ENCODE results near the gene POU6F2. TPM values are rescaled to one million over a fixed set of nuclear protein-coding genes. Genes with fewer than 3 reads are reported as not detected.

The POU6F2 gene
- total RNA-seq, 1 experiment from 2014 or later: 0.27 TPM

DNA sequence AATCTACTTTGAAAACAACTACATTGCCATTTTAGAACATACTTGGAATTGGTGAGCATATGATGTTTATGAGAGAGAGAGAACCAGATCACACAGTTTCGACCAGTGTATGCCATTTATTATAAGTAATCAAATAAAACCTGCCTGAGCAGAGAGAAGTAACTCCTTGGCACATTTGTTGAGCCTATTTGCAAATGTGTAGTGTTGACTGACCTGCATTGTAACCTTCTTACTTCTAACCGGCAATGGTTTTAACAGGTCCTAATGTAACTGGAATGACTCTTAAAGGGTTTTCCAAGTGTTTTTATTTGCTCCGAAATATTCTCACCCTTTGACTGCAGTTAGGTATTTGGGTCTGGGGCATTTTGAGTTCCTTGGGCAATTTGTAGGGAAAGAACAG lies 167.6 kb downstream of the POU6F2 start:
- intact Hi-C loops (cut with micrococcal nuclease): no loop called here
- H4K20me1 ChIP-seq (ENCODE audit: insufficient read depth): no peaks in the 10 kb centered on the region; the same call in 1 of the 2 replicates
- no peak overlapping the region for H3K27ac ChIP-seq (ENCODE audit: low read depth, low read length)
- DNase-seq (ENCODE audit: low read depth, low spot score) (no peak), ATAC-seq (no peak)
- RAD21 ChIA-PET (ENCODE audit: low non-redundant PET in 1 of 2, low total read pairs in 2 of 2, uncharacterized antibody in 2 of 2, unreplicated experiment in 2 of 2): no interaction called here
- H3K4me2 ChIP-seq (ENCODE audit: low read length): no peak overlapping the region
- H3K9ac ChIP-seq (ENCODE audit: low read length): no peak overlapping the region
- no peaks in the 10 kb centered on the region for H3K79me2 ChIP-seq (ENCODE audit: insufficient read depth, low read length)
- no peaks in the 10 kb centered on the region for H3K9me3 ChIP-seq (ENCODE audit: control insufficient read depth in 1 of 2, insufficient read depth in 1 of 2, low read depth in 1 of 2, low read length in 2 of 2)
- H3K4me3 ChIP-seq (replicated peaks in 1 of 2; ENCODE audit: low read depth in 1 of 2, low read length in 2 of 2): no peak overlapping the region
- no peaks in the 10 kb centered on the region for H3K9me2 ChIP-seq (ENCODE audit: insufficient read depth)
- CTCF ChIA-PET: no interaction called here
- TF ChIP-seq EZH2 (IDR thresholded peaks at IDR 0.05) (no peak), ELF1 (IDR thresholded peaks at IDR 0.05; ENCODE audit: borderline replicate concordance, low read depth) (no peak), ZNF274 (IDR thresholded peaks at IDR 0.05; ENCODE audit: low read depth, low read length) (no peak), ZFX (IDR thresholded peaks at IDR 0.05) (no peak)
- TF ChIP-seq, protein P1, sequence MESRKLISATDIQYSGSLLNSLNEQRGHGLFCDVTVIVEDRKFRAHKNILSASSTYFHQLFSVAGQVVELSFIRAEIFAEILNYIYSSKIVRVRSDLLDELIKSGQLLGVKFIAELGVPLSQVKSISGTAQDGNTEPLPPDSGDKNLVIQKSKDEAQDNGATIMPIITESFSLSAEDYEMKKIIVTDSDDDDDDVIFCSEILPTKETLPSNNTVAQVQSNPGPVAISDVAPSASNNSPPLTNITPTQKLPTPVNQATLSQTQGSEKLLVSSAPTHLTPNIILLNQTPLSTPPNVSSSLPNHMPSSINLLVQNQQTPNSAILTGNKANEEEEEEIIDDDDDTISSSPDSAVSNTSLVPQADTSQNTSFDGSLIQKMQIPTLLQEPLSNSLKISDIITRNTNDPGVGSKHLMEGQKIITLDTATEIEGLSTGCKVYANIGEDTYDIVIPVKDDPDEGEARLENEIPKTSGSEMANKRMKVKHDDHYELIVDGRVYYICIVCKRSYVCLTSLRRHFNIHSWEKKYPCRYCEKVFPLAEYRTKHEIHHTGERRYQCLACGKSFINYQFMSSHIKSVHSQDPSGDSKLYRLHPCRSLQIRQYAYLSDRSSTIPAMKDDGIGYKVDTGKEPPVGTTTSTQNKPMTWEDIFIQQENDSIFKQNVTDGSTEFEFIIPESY (IDR thresholded peaks at IDR 0.05; ENCODE audit: extremely low read depth, insufficient replicate concordance, low read length): no peak
- H2AFZ ChIP-seq (ENCODE audit: low read depth, low read length, poor library complexity, severe bottlenecking): no peak overlapping the region
- no peaks in the 10 kb centered on the region for H3K4me1 ChIP-seq (ENCODE audit: control insufficient read depth in 1 of 2, insufficient read depth in 2 of 2, low read length in 2 of 2)
- no peaks in the 10 kb centered on the region for H3K36me3 ChIP-seq (ENCODE audit: control insufficient read depth in 1 of 2, insufficient read depth in 2 of 2, low read length in 2 of 2)
- POLR2A ChIA-PET: no interaction called here
- BruUV-seq (replicated peaks): no TSS peak
- H3K27me3 ChIP-seq (ENCODE audit: insufficient read depth, low read length): peaks cover 39% of the 10 kb centered on the region

DNA sequence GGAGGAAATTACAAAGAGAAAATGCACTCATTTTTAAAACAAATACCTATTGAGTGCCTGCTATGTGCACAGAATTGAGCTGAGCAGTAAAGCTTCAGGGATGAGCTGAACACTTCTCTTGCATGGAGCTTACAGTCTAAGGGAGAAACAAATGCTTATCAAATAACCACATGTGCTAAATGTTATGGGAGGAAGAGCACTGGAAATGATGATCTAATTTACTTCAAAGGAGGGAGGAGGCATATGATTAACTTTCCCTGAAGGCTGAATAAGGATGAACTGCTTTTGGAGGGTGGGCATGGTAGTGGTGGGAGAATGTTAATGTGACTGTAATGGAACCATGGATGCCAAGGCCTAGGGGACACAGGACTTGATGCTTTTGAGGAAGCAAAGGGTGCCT lies 168.2 kb downstream of the POU6F2 start:
- peaks cover 34% of the 10 kb centered on the region for H3K27me3 ChIP-seq (ENCODE audit: insufficient read depth, low read length)
- DNase-seq (ENCODE audit: low read depth, low spot score) (no peak), ATAC-seq (no peak)
- no peaks in the 10 kb centered on the region for H3K9me3 ChIP-seq (ENCODE audit: control insufficient read depth in 1 of 2, insufficient read depth in 1 of 2, low read depth in 1 of 2, low read length in 2 of 2)
- no TSS peak for BruUV-seq (replicated peaks)
- H3K4me2 ChIP-seq (ENCODE audit: low read length): no peak overlapping the region
- ChIA-PET POLR2A (no interaction called here), RAD21 (ENCODE audit: low non-redundant PET in 1 of 2, low total read pairs in 2 of 2, uncharacterized antibody in 2 of 2, unreplicated experiment in 2 of 2) (no interaction called here), CTCF (no interaction called here)
- no peaks in the 10 kb centered on the region for H3K36me3 ChIP-seq (ENCODE audit: control insufficient read depth in 1 of 2, insufficient read depth in 2 of 2, low read length in 2 of 2)
- no peaks in the 10 kb centered on the region for H3K9me2 ChIP-seq (ENCODE audit: insufficient read depth)
- no peaks in the 10 kb centered on the region; the same call in 1 of the 2 replicates for H4K20me1 ChIP-seq (ENCODE audit: insufficient read depth)
- no peak overlapping the region for H2AFZ ChIP-seq (ENCODE audit: low read depth, low read length, poor library complexity, severe bottlenecking)
- no peaks in the 10 kb centered on the region for H3K79me2 ChIP-seq (ENCODE audit: insufficient read depth, low read length)
- no peak overlapping the region for H3K9ac ChIP-seq (ENCODE audit: low read length)
- H3K4me3 ChIP-seq (replicated peaks in 1 of 2; ENCODE audit: low read depth in 1 of 2, low read length in 2 of 2): no peak overlapping the region
- H3K4me1 ChIP-seq (ENCODE audit: control insufficient read depth in 1 of 2, insufficient read depth in 2 of 2, low read length in 2 of 2): no peaks in the 10 kb centered on the region
- H3K27ac ChIP-seq (ENCODE audit: low read depth, low read length): no peak overlapping the region
- intact Hi-C loops (cut with micrococcal nuclease): no loop called here
- TF ChIP-seq CBX3 (IDR thresholded peaks at IDR 0.05; ENCODE audit: low read depth) (no peak), POLR2AphosphoS5 (IDR thresholded peaks at IDR 0.05; ENCODE audit: low read depth, low read length) (no peak), FOSL1 (IDR thresholded peaks at IDR 0.05; ENCODE audit: low read depth) (no peak), YY1 (IDR thresholded peaks at IDR 0.05; ENCODE audit: extremely low read depth, insufficient replicate concordance, low read depth, low read length) (no peak), SIN3A (IDR thresholded peaks at IDR 0.05; ENCODE audit: low read depth) (no peak), SP1 (IDR thresholded peaks at IDR 0.05; ENCODE audit: low read depth) (no peak), SRF (IDR thresholded peaks at IDR 0.05; ENCODE audit: low read depth) (no peak)
- TF ChIP-seq, protein P2, sequence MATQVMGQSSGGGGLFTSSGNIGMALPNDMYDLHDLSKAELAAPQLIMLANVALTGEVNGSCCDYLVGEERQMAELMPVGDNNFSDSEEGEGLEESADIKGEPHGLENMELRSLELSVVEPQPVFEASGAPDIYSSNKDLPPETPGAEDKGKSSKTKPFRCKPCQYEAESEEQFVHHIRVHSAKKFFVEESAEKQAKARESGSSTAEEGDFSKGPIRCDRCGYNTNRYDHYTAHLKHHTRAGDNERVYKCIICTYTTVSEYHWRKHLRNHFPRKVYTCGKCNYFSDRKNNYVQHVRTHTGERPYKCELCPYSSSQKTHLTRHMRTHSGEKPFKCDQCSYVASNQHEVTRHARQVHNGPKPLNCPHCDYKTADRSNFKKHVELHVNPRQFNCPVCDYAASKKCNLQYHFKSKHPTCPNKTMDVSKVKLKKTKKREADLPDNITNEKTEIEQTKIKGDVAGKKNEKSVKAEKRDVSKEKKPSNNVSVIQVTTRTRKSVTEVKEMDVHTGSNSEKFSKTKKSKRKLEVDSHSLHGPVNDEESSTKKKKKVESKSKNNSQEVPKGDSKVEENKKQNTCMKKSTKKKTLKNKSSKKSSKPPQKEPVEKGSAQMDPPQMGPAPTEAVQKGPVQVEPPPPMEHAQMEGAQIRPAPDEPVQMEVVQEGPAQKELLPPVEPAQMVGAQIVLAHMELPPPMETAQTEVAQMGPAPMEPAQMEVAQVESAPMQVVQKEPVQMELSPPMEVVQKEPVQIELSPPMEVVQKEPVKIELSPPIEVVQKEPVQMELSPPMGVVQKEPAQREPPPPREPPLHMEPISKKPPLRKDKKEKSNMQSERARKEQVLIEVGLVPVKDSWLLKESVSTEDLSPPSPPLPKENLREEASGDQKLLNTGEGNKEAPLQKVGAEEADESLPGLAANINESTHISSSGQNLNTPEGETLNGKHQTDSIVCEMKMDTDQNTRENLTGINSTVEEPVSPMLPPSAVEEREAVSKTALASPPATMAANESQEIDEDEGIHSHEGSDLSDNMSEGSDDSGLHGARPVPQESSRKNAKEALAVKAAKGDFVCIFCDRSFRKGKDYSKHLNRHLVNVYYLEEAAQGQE (IDR thresholded peaks at IDR 0.05; ENCODE audit: low read depth): no peak
- TF ChIP-seq, protein P1 (IDR thresholded peaks at IDR 0.05; ENCODE audit: extremely low read depth, insufficient replicate concordance, low read length): no peak
- TF ChIP-seq, protein P3, sequence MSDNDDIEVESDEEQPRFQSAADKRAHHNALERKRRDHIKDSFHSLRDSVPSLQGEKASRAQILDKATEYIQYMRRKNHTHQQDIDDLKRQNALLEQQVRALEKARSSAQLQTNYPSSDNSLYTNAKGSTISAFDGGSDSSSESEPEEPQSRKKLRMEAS (IDR thresholded peaks at IDR 0.05): no peak
